GM19099 (cell line): ENCODE results near the gene CHID1.

Source experiments
- POLR2A ChIP-seq: IDR thresholded peaks from 3 replicates; pipeline ENCODE4 v1.6.1; 2011; ENCODE audit warnings: low read depth; ENCODE audit not compliant: insufficient read length; ENCODE audit errors: extremely low read depth

Gene CHID1

GRCh38 chr11:818396-819128 lies 92.0 kb downstream of the CHID1 start, which contains the start of gene PNPLA2:
Gene PNPLA2, plus strand, starts transcription at chr11:818914. Its CDS starts 805 bp downstream, at chr11:819719.
- no peak for TF ChIP-seq POLR2A
